Colonic mucosa (tissue), 4 donors: Measurements from ENCODE around the gene SOWAHA. TPM values are rescaled to one million over a fixed set of nuclear protein-coding genes. Genes with fewer than 3 reads are reported as not detected.

Experiments
- DNase-seq: peaks from one replicate; pipeline ENCODE4 v3.0.0-alpha.2; 2020
- H3K27ac ChIP-seq: fragments of 200-600 bp; one replicate; pipeline ENCODE4 v1.8.0; 2021
- H3K27me3 ChIP-seq: fragments of 200-600 bp; one replicate; pipeline ENCODE4 v1.8.0; 2021
- H3K36me3 ChIP-seq: fragments of 200-600 bp; one replicate; pipeline ENCODE4 v1.8.0; 2021
- H3K4me1 ChIP-seq: fragments of 200-600 bp; one replicate; pipeline ENCODE4 v1.8.0; 2021; ENCODE audit warnings: mild to moderate bottlenecking
- H3K4me3 ChIP-seq: fragments of 200-600 bp; one replicate; pipeline ENCODE4 v1.8.0; 2021
- H3K9ac ChIP-seq, 2 donors: one replicate each; pipeline ENCODE4 v1.7.0; 2013; ENCODE audit warnings: control low read depth in 2 of 2, low read depth in 2 of 2, low read length in 2 of 2
- H3K9me3 ChIP-seq: fragments of 200-600 bp; one replicate; pipeline ENCODE4 v1.8.0; 2021
- CTCF ChIP-seq: fragments of 200-600 bp; IDR thresholded peaks from one replicate; pipeline ENCODE4 v1.8.0; 2022; ENCODE audit warnings: antibody characterized with exemption, mild to moderate bottlenecking
- intact Hi-C: fragments of 100-400 bp; cut with DNase I; formaldehyde crosslinking; loops from one replicate; pipeline ENCODE4 v1.14.1; 2022
- total RNA-seq, 2 donors: library from RNA; stranded (reverse); fragmentation: NEBNext Ultra II Directional in 1 of 2; extraction: Animal tissue kit (Norgen Biotek cat#: 25700) in 1 of 2; gene quantifications; one replicate each; pipeline ENCODE4 v1.2.1, GENCODE V29; 2021
- donor health status: healthy.
- donor health status: DM: no; HTN: no; CAD: no.
- donor health status: DM: no; HTN: no; CAD: no.

SOWAHA gene
- total RNA-seq, 2 donors from 2014 or later: 12.4 to 30.7 TPM

GRCh38 chr5:132840896-132841295, 27.8 kb downstream of the SOWAHA start:
- Histone ChIP-seq H3K9me3 (no peaks in the 10 kb centered on the region), H3K36me3 (no peaks in the 10 kb centered on the region), H3K4me1 (peaks cover 22% of the 10 kb centered on the region), H3K27me3 (no peaks in the 10 kb centered on the region), H3K4me3 (no peak overlapping the region), H3K9ac (peak overlapping the region in 1 of 2 donors; percentile 48), H3K27ac (peak overlapping the region; percentile 88)
- no peak for DNase-seq
- intact Hi-C loops: no loop called here
- TF ChIP-seq CTCF: no peak

DNA sequence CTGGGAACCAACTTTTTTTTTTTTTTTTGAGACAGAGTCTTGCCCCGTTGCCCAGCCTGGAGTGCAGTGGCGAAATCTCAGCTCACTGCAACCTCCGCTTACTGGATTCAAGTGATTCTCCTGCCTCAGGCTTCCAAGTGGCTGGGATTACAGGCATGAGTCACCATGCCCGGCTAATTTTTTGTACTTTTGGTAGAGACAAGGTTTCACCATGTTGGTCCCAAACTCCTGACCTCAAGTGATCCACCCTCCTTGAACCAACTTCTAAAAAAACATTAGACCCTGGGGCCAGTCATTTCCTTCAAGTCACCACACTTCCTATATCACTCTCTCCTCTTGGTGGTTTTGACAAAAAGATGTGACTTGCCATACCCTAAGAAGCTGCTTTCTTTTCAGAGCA, 28.2 kb downstream of the SOWAHA start:
- no peaks in the 10 kb centered on the region for H3K27me3 ChIP-seq
- TF ChIP-seq CTCF: no peak
- no peak overlapping the region for H3K4me3 ChIP-seq
- no peaks in the 10 kb centered on the region for H3K36me3 ChIP-seq
- H3K27ac ChIP-seq: peak overlapping the region; percentile 88
- DNase-seq: no peak
- H3K9me3 ChIP-seq: no peaks in the 10 kb centered on the region
- intact Hi-C loops: no loop called here
- peaks cover 21% of the 10 kb centered on the region for H3K4me1 ChIP-seq
- peak overlapping the region in 1 of 2 donors; percentile 48 for H3K9ac ChIP-seq

GRCh38 chr5:132848270-132848669, 35.2 kb downstream of the SOWAHA start:
- intact Hi-C loops: no loop called here
- Histone ChIP-seq H3K9me3 (no peaks in the 10 kb centered on the region), H3K4me1 (no peaks in the 10 kb centered on the region), H3K27me3 (no peaks in the 10 kb centered on the region), H3K36me3 (no peaks in the 10 kb centered on the region), H3K27ac (no peak overlapping the region), H3K9ac (no peak overlapping the region), H3K4me3 (no peak overlapping the region)
- DNase-seq: no peak
- TF ChIP-seq CTCF: no peak

DNA sequence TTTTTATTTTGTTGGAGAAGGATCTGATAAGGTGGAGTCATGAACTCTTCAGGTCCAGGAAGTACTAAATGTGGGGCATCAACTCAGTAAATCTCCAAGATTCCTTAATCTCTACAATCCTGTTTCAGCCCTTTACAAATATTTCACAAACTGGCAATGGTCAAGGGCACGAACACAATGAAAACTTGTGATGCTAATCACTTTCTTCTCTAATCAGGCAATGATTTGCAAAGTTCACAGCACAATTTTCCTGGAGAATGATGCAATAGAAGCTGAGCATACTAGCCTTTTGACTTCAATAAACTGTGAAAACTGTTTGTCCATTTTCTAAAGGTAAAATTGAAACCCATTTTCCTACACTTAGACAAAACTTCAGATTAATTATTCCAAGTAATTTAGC, 36.2 kb downstream of the SOWAHA start:
- no peak for DNase-seq
- no peak overlapping the region for H3K27ac ChIP-seq
- H3K9ac ChIP-seq: no peak overlapping the region

DNA sequence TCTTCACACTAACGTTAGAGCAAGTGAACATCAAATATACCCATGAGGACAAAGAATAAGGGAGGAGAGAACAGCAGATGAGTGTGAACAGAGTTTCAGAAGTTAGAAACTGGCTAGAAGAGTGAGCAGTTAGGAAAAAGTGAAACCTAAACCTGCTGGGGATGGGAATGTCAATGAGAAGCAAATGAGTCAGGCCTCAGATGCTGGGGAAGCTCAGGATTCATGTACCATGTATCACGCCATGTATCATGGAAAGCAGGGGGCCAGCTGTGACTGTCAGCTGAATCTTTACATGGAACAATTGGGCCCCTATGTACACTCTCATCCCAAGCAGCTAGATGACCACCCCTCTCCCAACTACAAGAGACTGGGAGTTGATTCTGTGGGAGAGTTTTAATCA, 37.0 kb downstream of the SOWAHA start:
- no peaks in the 10 kb centered on the region for H3K4me1 ChIP-seq
- no peak for DNase-seq
- intact Hi-C loops: no loop called here

More for the DNA sequence above, 36.2 kb downstream of the SOWAHA start:
- Histone ChIP-seq H3K4me3 (no peak overlapping the region), H3K9me3 (no peaks in the 10 kb centered on the region), H3K27me3 (no peaks in the 10 kb centered on the region), H3K36me3 (no peaks in the 10 kb centered on the region), H3K4me1 (no peaks in the 10 kb centered on the region)
- intact Hi-C loops: no loop called here
- no peak for TF ChIP-seq CTCF

More for the DNA sequence above, 37.0 kb downstream of the SOWAHA start:
- no peak for TF ChIP-seq CTCF
- H3K27ac ChIP-seq: no peak overlapping the region
- H3K36me3 ChIP-seq: no peaks in the 10 kb centered on the region
- H3K4me3 ChIP-seq: no peak overlapping the region
- H3K9ac ChIP-seq: no peak overlapping the region
- no peaks in the 10 kb centered on the region for H3K27me3 ChIP-seq
- no peaks in the 10 kb centered on the region for H3K9me3 ChIP-seq
